Measurements from ENCODE around the gene KBTBD12.

KBTBD12 gene

GRCh38 chr3:128009952-128010846 lies 95.2 kb downstream of the KBTBD12 start:
- DNase-seq (ENCODE audit: low read depth in 3 of 3, low spot score in 1 of 3): no peak

- DNase-seq (ENCODE audit: low read depth in 3 of 3, low spot score in 1 of 3): no peak
Observed at GRCh38 chr3:128011140-128011539, 96.1 kb downstream of the KBTBD12 start.

GRCh38 chr3:128012050-128012449 lies 97.0 kb downstream of the KBTBD12 start:
- DNase-seq (ENCODE audit: low read depth in 3 of 3, low spot score in 1 of 3): no peak

DNA sequence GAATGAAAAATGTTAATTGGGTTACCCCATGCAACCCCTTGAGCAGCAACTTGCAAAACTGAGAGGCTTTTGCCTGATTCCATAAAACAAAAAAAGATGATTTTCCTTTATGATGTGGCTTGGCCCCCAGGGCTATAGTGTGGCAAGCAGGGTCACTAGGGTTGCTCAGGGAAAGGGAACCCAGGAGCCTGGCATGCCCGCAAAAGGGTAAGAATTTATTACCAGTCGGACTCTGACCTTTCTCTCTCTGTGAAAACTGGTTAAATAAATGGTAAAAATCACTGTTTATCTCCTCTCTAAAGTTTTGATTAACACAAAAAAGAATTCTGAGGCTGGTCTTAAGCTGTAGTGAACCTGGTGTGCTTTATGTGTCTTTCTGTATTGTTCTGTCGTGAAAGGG lies 99.5 kb downstream of the KBTBD12 start:
- no peak for DNase-seq (ENCODE audit: low read depth in 3 of 3, low spot score in 1 of 3)

- no peak for DNase-seq (ENCODE audit: low read depth in 3 of 3, low spot score in 1 of 3)
Observed at GRCh38 chr3:128016502-128016901, 101.5 kb downstream of the KBTBD12 start.

- DNase-seq (ENCODE audit: low read depth in 3 of 3, low spot score in 1 of 3): no peak
Observed at GRCh38 chr3:128021768-128022372, 106.8 kb downstream of the KBTBD12 start.

DNA sequence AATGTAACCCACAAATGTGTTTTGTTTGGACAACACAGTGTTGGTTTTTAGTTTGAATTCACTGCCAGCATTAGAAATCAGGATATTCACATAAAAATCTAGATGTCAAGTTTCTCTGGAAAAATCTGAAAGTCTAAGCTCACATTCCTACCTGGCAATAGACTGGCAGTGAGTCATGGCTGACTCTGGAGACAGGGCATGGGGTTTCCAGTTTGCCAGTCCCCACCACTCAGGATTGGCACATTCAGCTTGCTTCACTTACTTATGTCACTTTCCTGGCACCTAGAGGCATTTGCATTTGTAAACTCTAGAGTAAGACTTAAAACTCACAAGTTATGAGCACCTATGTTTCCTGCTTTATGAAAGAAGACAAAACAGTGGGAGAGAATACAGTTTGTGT lies 118.1 kb downstream of the KBTBD12 start:
- DNase-seq (ENCODE audit: low read depth in 3 of 3, low spot score in 1 of 3): no peak

GRCh38 chr3:128036119-128036518 lies 121.1 kb downstream of the KBTBD12 start:
- DNase-seq (ENCODE audit: low read depth in 3 of 3, low spot score in 1 of 3): no peak

Measured in stimulated activated CD4-positive, alpha-beta T cell treated with anti-CD3 and anti-CD28 coated beads, TNF-alpha, amount 100 ng/mL, for 1 hour (primary cell).